Activated CD4-positive, alpha-beta T cell treated with anti-CD3 and anti-CD28 coated beads, Interleukin-2, Interleukin-6, amounts not matched to agents 100 ng/mL and 50 ng/mL, durations not matched to agents 16 hours and 8 hours (primary cell): Measurements from ENCODE around the gene ACADSB.

Source experiments
- DNase-seq: peaks from one replicate; pipeline ENCODE4 v3.0.0-alpha.2; 2020

ACADSB gene

DNA sequence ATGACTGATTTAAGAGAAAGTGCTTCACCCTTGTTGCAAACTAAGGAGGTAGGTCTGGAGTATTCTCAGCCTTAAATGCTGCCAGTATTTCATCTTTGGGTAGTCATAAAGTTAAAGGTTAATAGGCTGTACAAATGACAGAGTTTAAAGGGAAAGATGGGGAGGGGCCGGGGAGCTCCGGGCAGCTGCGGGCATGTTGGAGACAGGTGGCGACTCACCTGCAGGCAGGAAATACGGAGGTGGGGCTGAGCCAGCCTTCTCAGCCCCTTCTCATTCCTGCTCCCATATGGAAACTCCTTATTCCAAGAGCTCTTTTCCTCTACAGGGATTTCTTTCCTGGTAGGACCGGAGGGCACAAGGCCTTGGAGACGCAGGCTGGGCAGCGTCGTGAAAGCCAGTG is 95.1 kb downstream of the ACADSB start:
- DNase-seq, result no peak
